Lower leg skin (tissue), 3 donors: Measurements from ENCODE around the gene LHX3.

Experiments used
- POLR2A ChIP-seq, 2 donors: fragments of 450-650 bp; IDR thresholded peaks; one replicate each; pipeline ENCODE4 v1.6.1; 2016 to 2017; ENCODE audit warnings: antibody characterized with exemption in 2 of 2, mild to moderate bottlenecking in 1 of 2, moderate library complexity in 1 of 2
- TF ChIP-seq, protein P1 (sequence below), 3 donors: fragments of 450-650 bp; IDR thresholded peaks; one replicate each; pipeline ENCODE4 v1.5.1; 2016; ENCODE audit warnings: antibody characterized with exemption in 3 of 3, mild to moderate bottlenecking in 3 of 3, moderate library complexity in 2 of 3

DNA sequence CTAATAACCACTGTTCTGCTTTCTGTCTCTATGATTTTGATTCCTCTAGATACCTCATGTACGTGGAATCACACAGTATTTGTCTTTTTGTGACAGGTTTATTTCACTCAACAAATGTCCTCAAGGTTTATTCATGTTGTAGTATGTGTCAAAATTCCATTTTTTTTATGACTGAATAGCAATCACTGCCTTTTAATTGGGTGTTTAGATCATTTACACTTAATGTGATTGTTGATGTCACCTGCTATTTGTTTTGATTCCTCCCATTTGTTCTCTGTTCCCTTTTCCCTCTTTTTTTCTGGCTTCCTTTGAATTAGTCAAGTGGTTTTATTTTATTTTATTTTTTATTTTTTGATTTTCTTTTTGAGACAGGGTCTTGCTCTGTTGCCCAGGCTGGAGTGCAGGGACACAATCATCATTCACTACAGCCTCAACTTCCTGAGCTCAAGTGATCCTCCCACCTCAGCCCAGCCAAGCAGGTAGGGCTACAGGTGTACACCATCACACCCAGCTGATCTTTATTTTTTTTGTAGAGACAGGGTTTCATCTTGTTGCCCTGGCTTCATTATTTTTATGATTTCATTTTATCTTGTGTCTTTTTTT lies 41.6 kb downstream of the LHX3 start:
- TF ChIP-seq, protein P1, sequence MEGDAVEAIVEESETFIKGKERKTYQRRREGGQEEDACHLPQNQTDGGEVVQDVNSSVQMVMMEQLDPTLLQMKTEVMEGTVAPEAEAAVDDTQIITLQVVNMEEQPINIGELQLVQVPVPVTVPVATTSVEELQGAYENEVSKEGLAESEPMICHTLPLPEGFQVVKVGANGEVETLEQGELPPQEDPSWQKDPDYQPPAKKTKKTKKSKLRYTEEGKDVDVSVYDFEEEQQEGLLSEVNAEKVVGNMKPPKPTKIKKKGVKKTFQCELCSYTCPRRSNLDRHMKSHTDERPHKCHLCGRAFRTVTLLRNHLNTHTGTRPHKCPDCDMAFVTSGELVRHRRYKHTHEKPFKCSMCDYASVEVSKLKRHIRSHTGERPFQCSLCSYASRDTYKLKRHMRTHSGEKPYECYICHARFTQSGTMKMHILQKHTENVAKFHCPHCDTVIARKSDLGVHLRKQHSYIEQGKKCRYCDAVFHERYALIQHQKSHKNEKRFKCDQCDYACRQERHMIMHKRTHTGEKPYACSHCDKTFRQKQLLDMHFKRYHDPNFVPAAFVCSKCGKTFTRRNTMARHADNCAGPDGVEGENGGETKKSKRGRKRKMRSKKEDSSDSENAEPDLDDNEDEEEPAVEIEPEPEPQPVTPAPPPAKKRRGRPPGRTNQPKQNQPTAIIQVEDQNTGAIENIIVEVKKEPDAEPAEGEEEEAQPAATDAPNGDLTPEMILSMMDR (IDR thresholded peaks at IDR 0.05), result no peak
- TF ChIP-seq POLR2A (IDR thresholded peaks at IDR 0.05), result no peak
